ENCODE results near the gene MICALL2.

MICALL2 gene

DNA sequence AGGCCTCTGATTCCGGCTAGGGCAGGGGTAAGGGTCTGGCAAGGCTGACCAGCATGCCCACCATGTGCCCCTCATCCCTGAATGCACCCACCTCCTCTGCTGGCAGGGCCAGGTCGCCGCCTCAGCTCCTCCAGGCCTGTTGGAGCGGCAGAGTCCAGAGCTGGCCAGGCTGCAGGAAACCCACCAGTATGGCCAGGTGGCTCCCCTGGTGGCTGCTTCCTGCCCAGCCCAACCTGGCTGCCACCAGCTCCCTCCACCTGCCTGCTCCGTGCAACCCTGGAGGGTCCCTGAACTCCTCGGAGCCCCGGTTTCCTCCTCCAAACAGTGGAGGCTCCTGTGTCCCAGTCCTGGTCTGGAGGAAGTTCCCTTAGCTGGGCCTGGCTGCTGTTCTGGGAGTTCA lies 39.6 kb downstream of the MICALL2 start:
- no peak for DNase-seq (ENCODE audit: low read depth)
- TF ChIP-seq, protein P1, sequence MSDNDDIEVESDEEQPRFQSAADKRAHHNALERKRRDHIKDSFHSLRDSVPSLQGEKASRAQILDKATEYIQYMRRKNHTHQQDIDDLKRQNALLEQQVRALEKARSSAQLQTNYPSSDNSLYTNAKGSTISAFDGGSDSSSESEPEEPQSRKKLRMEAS (IDR thresholded peaks at IDR 0.05; ENCODE audit: low read depth, low read length): no peak
- no peak for TF ChIP-seq POLR2A (IDR thresholded peaks at IDR 0.05; ENCODE audit: extremely low read depth, insufficient read length)
- TF ChIP-seq MYC (IDR thresholded peaks at IDR 0.05; ENCODE audit: low read depth, low read length): no peak
- TF ChIP-seq, protein P2, sequence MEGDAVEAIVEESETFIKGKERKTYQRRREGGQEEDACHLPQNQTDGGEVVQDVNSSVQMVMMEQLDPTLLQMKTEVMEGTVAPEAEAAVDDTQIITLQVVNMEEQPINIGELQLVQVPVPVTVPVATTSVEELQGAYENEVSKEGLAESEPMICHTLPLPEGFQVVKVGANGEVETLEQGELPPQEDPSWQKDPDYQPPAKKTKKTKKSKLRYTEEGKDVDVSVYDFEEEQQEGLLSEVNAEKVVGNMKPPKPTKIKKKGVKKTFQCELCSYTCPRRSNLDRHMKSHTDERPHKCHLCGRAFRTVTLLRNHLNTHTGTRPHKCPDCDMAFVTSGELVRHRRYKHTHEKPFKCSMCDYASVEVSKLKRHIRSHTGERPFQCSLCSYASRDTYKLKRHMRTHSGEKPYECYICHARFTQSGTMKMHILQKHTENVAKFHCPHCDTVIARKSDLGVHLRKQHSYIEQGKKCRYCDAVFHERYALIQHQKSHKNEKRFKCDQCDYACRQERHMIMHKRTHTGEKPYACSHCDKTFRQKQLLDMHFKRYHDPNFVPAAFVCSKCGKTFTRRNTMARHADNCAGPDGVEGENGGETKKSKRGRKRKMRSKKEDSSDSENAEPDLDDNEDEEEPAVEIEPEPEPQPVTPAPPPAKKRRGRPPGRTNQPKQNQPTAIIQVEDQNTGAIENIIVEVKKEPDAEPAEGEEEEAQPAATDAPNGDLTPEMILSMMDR (IDR thresholded peaks at IDR 0.05; ENCODE audit: low read depth, low read length): no peak
- H3K4me3 ChIP-seq (ENCODE audit: low read depth, low read length): no peak overlapping the region

DNA sequence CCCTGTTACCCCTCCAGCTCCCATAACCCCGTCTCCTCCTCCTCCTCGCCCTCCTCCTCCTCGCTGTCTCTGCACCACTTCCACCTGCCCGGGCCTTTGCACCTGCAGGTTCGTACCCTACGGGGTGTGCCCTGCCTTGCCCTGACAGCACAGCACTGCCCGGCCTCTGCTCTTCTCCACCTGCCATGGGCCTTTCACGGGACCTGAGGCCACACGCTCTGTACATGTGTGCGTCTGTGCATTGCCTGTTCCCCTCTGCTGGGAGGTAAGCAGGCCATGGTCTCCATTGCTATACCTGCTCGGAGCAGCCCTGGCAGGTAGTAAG lies 40.0 kb downstream of the MICALL2 start:
- DNase-seq (ENCODE audit: low read depth): no peak
- H3K4me3 ChIP-seq (ENCODE audit: low read depth, low read length): no peak overlapping the region
- TF ChIP-seq, protein P2 (IDR thresholded peaks at IDR 0.05; ENCODE audit: low read depth, low read length): no peak
- TF ChIP-seq, protein P1 (IDR thresholded peaks at IDR 0.05; ENCODE audit: low read depth, low read length): no peak
- TF ChIP-seq MYC (IDR thresholded peaks at IDR 0.05; ENCODE audit: low read depth, low read length): no peak
- TF ChIP-seq POLR2A (IDR thresholded peaks at IDR 0.05; ENCODE audit: extremely low read depth, insufficient read length): no peak

DNA sequence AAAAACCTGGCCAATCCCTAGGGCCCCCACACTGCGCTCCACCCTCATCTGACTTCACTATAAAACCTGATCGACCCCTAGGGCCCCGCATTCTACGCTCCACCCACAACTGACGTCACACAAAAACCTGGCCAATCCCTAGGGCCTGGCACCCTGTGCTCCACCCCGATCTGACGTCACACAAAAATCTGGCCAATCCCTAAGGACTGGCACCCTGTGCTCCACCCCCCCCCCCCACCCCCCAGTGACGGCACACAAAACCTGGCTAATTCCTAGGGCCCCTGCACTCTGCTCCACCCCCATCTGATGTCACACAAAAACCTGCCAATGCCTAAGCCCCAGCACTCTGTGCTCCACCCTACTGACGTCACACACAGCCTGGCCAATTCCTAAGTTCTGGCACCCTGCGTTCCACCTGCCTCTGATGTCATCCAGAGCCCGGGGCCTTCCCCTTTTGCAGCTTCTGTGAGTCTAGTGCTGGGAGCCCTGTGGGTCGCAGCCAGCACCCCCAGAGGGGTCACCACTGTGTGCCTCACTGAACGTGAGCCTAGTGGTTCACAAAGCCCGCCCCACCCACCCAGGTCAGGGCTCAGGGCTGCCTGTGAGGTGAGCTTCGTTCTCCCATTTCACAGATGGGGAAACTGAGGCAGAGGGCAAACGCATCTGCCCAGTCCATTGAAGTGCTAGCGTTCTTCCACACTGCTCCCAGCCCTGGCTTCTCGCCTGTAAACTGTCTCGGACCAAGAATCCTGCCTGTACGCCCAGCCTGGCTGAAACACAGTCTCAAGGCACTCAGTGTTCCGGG lies 40.6 kb downstream of the MICALL2 start:
- H3K4me3 ChIP-seq (ENCODE audit: low read depth, low read length): no peak overlapping the region
- peak; percentile 79 for DNase-seq (ENCODE audit: low read depth)

DNA sequence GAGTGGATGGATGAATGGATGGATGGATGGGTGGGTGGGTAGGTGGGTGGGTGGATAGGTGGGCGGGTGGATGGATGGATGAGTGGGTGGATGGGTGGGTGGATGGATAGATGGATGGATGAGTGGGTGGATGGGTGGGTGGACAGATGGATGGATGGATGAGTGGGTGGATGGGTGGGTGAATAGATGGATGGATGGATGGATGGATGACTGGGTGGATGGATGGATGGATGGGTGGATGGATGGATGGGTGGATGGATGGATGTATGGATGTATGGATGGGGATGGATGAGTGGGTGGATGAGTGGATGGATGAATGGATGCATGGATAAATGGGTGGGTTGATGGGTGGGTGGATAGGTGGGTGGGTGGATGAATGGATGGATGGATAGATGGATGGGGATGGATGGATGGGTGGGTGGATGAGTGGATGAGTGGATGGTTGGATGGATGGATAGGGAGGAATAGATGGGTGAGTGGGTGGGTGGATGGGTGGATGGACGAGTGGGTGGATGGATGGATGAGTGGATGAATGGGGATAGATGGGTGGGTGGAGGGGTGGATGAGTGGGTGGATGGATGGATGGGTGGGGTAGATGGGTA lies 43.8 kb downstream of the MICALL2 start:
- no peak overlapping the region for H3K4me3 ChIP-seq (ENCODE audit: low read depth, low read length)
- no peak for DNase-seq (ENCODE audit: low read depth)
- TF ChIP-seq, protein P1 (IDR thresholded peaks at IDR 0.05; ENCODE audit: low read depth, low read length): no peak
- TF ChIP-seq, protein P2 (IDR thresholded peaks at IDR 0.05; ENCODE audit: low read depth, low read length): no peak
- TF ChIP-seq POLR2A (IDR thresholded peaks at IDR 0.05; ENCODE audit: extremely low read depth, insufficient read length): no peak
- TF ChIP-seq MYC (IDR thresholded peaks at IDR 0.05; ENCODE audit: low read depth, low read length): no peak

More for the DNA sequence above, 40.6 kb downstream of the MICALL2 start:
- TF ChIP-seq, protein P1 (IDR thresholded peaks at IDR 0.05; ENCODE audit: low read depth, low read length): no peak
- TF ChIP-seq POLR2A (IDR thresholded peaks at IDR 0.05; ENCODE audit: extremely low read depth, insufficient read length): no peak
- TF ChIP-seq, protein P2 (IDR thresholded peaks at IDR 0.05; ENCODE audit: low read depth, low read length): no peak
- TF ChIP-seq MYC (IDR thresholded peaks at IDR 0.05; ENCODE audit: low read depth, low read length): no peak

DNA sequence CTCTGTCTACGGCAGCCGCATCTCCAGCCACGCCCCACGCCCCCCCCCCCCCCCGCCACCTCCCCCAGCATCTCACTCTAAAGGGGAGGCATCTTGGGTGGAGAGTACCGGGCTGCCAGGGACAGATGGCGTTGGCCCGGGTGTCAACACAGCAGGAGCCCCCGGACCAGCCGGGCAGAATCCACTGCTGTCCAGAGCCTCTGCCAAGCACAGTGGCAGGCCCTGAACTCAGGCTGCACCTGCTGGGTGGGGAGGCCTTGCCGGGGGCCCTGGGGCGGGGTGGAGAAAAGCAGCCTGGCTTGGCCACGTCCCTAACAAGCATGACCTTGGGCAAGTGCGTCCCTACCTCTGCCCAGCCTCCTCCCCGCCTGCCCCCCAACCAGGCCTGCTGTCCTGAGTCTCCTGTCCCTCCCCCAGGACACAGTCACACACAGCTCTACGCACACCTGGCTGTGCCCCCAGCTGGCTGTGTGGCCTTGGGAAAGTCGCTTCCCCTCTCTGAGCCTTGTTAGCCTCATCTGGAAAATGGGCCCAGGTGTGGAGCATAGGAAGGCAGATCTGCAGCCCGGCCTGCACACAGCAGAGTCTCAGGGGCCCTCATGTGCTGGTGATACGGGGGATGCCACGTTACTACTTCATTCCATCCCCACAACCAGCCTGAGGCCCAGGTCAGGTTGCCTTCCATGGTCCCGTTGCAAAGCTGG lies 45.2 kb downstream of the MICALL2 start:
- no peak for DNase-seq (ENCODE audit: low read depth)
- H3K4me3 ChIP-seq (ENCODE audit: low read depth, low read length): no peak overlapping the region
- TF ChIP-seq MYC (IDR thresholded peaks at IDR 0.05; ENCODE audit: low read depth, low read length) (no peak), POLR2A (IDR thresholded peaks at IDR 0.05; ENCODE audit: extremely low read depth, insufficient read length) (no peak)
- TF ChIP-seq, protein P2 (IDR thresholded peaks at IDR 0.05; ENCODE audit: low read depth, low read length): no peak
- TF ChIP-seq, protein P1 (IDR thresholded peaks at IDR 0.05; ENCODE audit: low read depth, low read length): no peak

Measured in NB4 (cell line).